ENCODE results near the gene CRIP2.
A peak's percentile ranks its signal among the peaks of the same experiment; 100 is the strongest.

- TF ChIP-seq USF1 (IDR thresholded peaks at IDR 0.05), result no peak
- 0 out of 2 replicates have a peak, but pooled peaks have one; percentile 7 for TF ChIP-seq REST (IDR thresholded peaks at IDR 0.05; ENCODE audit: low read depth)
- no peak for TF ChIP-seq EP300 (IDR thresholded peaks at IDR 0.05; ENCODE audit: borderline replicate concordance)
Measured at GRCh38 chr14:105474483-105475268, at the start of gene CRIP2.

All from Ishikawa (cell line).